ENCODE data around the gene SLC35F3. TPM values are rescaled to one million over a fixed set of nuclear protein-coding genes. Genes with fewer than 3 reads are reported as not detected.
A peak's percentile ranks its signal among the peaks of the same experiment; 100 is the strongest.

The SLC35F3 gene
- total RNA-seq, 2 donors from 2014 or later = 14.4 to 14.8 TPM

DNA sequence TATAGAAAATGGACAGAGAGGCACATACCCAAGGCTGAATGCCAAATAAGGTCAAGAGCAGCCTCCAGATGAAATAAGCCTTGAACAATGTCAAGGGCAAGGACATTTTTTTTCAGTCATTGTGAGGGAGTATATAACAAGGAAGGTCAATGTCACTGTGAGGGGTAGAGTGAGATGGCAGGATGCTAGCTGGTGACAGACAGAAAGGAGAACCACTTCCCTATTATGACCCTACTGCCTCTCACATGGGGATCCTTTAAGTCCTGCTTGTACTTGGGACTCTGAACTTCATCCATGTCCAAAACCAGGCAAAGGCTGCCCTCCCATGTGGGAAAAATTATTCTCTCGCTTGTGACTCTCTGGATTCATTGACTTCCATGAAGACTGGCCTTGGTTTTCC is 349.3 kb downstream of the SLC35F3 start:
- Mint-ChIP-seq H3K27me3 (ENCODE audit: insufficient read depth) (no peaks in the 10 kb centered on the region), H3K4me1 (peaks cover 14% of the 10 kb centered on the region), H3K27ac (no peak overlapping the region), H3K36me3 (ENCODE audit: low read depth) (peaks cover 13% of the 10 kb centered on the region), H3K4me3 (no peak overlapping the region), H3K9me3 (peaks cover 22% of the 10 kb centered on the region)
- no peak for DNase-seq
- Histone ChIP-seq H3K36me3 (ENCODE audit: control insufficient read depth, insufficient read depth, low read length) (peaks cover 8% of the 10 kb centered on the region), H3K4me1 (ENCODE audit: control insufficient read depth, insufficient read depth, low read length) (no peaks in the 10 kb centered on the region), H3K9me3 (ENCODE audit: control insufficient read depth, low read length) (peaks cover 26% of the 10 kb centered on the region), H3K9ac (ENCODE audit: extremely low read depth, low read length, poor library complexity, severe bottlenecking) (no peak overlapping the region), H3K27me3 (ENCODE audit: control insufficient read depth, insufficient read depth, low read length, poor library complexity, severe bottlenecking) (no peaks in the 10 kb centered on the region), H3K27ac (ENCODE audit: low read depth, low read length) (no peak overlapping the region), H3K4me3 (ENCODE audit: low read length) (no peak overlapping the region)
- TF ChIP-seq, protein P1, sequence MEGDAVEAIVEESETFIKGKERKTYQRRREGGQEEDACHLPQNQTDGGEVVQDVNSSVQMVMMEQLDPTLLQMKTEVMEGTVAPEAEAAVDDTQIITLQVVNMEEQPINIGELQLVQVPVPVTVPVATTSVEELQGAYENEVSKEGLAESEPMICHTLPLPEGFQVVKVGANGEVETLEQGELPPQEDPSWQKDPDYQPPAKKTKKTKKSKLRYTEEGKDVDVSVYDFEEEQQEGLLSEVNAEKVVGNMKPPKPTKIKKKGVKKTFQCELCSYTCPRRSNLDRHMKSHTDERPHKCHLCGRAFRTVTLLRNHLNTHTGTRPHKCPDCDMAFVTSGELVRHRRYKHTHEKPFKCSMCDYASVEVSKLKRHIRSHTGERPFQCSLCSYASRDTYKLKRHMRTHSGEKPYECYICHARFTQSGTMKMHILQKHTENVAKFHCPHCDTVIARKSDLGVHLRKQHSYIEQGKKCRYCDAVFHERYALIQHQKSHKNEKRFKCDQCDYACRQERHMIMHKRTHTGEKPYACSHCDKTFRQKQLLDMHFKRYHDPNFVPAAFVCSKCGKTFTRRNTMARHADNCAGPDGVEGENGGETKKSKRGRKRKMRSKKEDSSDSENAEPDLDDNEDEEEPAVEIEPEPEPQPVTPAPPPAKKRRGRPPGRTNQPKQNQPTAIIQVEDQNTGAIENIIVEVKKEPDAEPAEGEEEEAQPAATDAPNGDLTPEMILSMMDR (conservative IDR thresholded peaks at IDR 0.05) = no peak
- 100% methylated on average over 1 of the region's 1 CpG for WGBS, 2 experiments (ENCODE audit: insufficient coverage in 1 of 2, insufficient read length in 1 of 2)

- no peaks in the 10 kb centered on the region for H3K4me1 ChIP-seq (ENCODE audit: control insufficient read depth, insufficient read depth, low read length)
- 83% methylated on average over 2 of the region's 2 CpGs; no CpG with 5 or more reads in 1 of the 2 experiments for WGBS, 2 experiments (ENCODE audit: insufficient coverage in 1 of 2, insufficient read length in 1 of 2)
- Mint-ChIP-seq H3K27me3 (ENCODE audit: insufficient read depth) (no peaks in the 10 kb centered on the region), H3K27ac (no peak overlapping the region), H3K9me3 (peaks cover 22% of the 10 kb centered on the region), H3K4me1 (peaks cover 20% of the 10 kb centered on the region), H3K4me3 (no peak overlapping the region), H3K36me3 (ENCODE audit: low read depth) (peaks cover 13% of the 10 kb centered on the region)
- H3K36me3 ChIP-seq (ENCODE audit: control insufficient read depth, insufficient read depth, low read length) = peaks cover 8% of the 10 kb centered on the region
- no peaks in the 10 kb centered on the region for H3K27me3 ChIP-seq (ENCODE audit: control insufficient read depth, insufficient read depth, low read length, poor library complexity, severe bottlenecking)
- TF ChIP-seq, protein P1 (conservative IDR thresholded peaks at IDR 0.05) = no peak
- peaks cover 28% of the 10 kb centered on the region for H3K9me3 ChIP-seq (ENCODE audit: control insufficient read depth, low read length)
- no peak overlapping the region for H3K4me3 ChIP-seq (ENCODE audit: low read length)
- no peak overlapping the region for H3K9ac ChIP-seq (ENCODE audit: extremely low read depth, low read length, poor library complexity, severe bottlenecking)
- DNase-seq = no peak
- no peak overlapping the region for H3K27ac ChIP-seq (ENCODE audit: low read depth, low read length)
These were observed 351.9 kb downstream of the SLC35F3 start for GRCh38 chr1:234256359-234256758.

- peak overlapping the region; percentile 28 for H3K4me3 ChIP-seq (ENCODE audit: low read length)
- H3K4me1 ChIP-seq (ENCODE audit: control insufficient read depth, insufficient read depth, low read length) = peaks cover 10% of the 10 kb centered on the region
- H3K36me3 ChIP-seq (ENCODE audit: control insufficient read depth, insufficient read depth, low read length) = peaks cover 8% of the 10 kb centered on the region
- H3K27me3 ChIP-seq (ENCODE audit: control insufficient read depth, insufficient read depth, low read length, poor library complexity, severe bottlenecking) = no peaks in the 10 kb centered on the region
- Mint-ChIP-seq H3K4me3 (no peak overlapping the region), H3K36me3 (ENCODE audit: low read depth) (peaks cover 13% of the 10 kb centered on the region), H3K4me1 (peaks cover 33% of the 10 kb centered on the region), H3K27ac (no peak overlapping the region), H3K27me3 (ENCODE audit: insufficient read depth) (no peaks in the 10 kb centered on the region), H3K9me3 (peaks cover 22% of the 10 kb centered on the region)
- TF ChIP-seq, protein P1 (conservative IDR thresholded peaks at IDR 0.05) = no peak
- 94% methylated on average over 2 to 3 of the region's 3 CpGs for WGBS, 2 experiments (ENCODE audit: insufficient coverage in 1 of 2, insufficient read length in 1 of 2)
- H3K27ac ChIP-seq (ENCODE audit: low read depth, low read length) = no peak overlapping the region
- no peak overlapping the region for H3K9ac ChIP-seq (ENCODE audit: extremely low read depth, low read length, poor library complexity, severe bottlenecking)
- peaks cover 28% of the 10 kb centered on the region for H3K9me3 ChIP-seq (ENCODE audit: control insufficient read depth, low read length)
- no peak for DNase-seq
These were observed 353.6 kb downstream of the SLC35F3 start for GRCh38 chr1:234258071-234258470.
